NT2/D1 (cell line): ENCODE measurements around the gene RASSF3.
"Not testable (repeated sequence)": the region's sequence is repeated elsewhere in the genome, so short reads cannot be mapped to it uniquely, and the experiment has no call there.

Experiments used
- DNase-seq: peaks from one replicate; pipeline ENCODE4 v3.0.0-alpha.2; 2011; ENCODE audit warnings: low read depth, low spot score
- H3K27me3 ChIP-seq: 2 replicates; pipeline ENCODE4 v1.6.0; 2011; ENCODE audit warnings: mild to moderate bottlenecking; ENCODE audit not compliant: insufficient read length, insufficient read depth
- H3K36me3 ChIP-seq: 2 replicates; pipeline ENCODE4 v1.6.1; 2011; ENCODE audit warnings: mild to moderate bottlenecking, low read length, mixed read lengths; ENCODE audit not compliant: insufficient read depth, insufficient read length
- H3K4me1 ChIP-seq: 2 replicates; pipeline ENCODE4 v1.5.1; 2011; ENCODE audit not compliant: insufficient read depth, insufficient read length
- H3K4me3 ChIP-seq: 2 replicates; pipeline ENCODE4 v1.5.1; 2011; ENCODE audit warnings: low read depth; ENCODE audit not compliant: insufficient read length
- H3K9ac ChIP-seq: 2 replicates; pipeline ENCODE4 v1.6.0; 2011; ENCODE audit warnings: low read depth; ENCODE audit not compliant: insufficient read length
- H3K9me3 ChIP-seq: 2 replicates; pipeline ENCODE4 v1.5.1; 2011; ENCODE audit warnings: mild to moderate bottlenecking, low read length; ENCODE audit not compliant: insufficient read depth
- SUZ12 ChIP-seq: IDR thresholded peaks from 2 replicates; pipeline ENCODE4 v1.6.1; 2011; ENCODE audit not compliant: insufficient read length, insufficient read depth; ENCODE audit errors: extremely low read depth
- YY1 ChIP-seq: IDR thresholded peaks from 2 replicates; pipeline ENCODE4 v1.6.1; 2011; ENCODE audit not compliant: insufficient read length, insufficient read depth
- ZNF274 ChIP-seq: IDR thresholded peaks from 2 replicates; pipeline ENCODE4 v1.6.1; 2011; ENCODE audit warnings: mild to moderate bottlenecking, low read depth, low read length

Gene RASSF3

DNA sequence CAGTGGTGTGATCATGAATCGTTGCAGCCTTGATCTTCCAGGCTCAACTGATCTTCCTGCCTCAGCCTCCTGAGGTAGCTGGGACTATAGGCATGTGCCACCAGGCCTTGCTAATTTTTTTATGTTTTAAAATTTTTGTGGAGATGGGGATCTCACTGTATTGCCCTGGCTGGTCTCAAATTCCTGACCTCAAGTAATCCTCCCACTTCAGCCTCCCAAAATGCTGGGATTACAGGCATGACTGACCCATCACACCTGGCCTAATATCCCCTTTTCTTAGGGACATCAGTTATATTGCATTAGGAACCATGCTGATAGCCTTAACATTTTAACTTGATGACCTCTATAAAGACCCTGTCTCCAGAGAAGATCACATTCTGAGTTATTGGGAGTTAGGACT lies 42.8 kb downstream of the RASSF3 start:
- no peak for TF ChIP-seq ZNF274
- TF ChIP-seq YY1, result no peak
- TF ChIP-seq SUZ12, result no peak
- DNase-seq, result no peak
- Histone ChIP-seq H3K4me3 (no peak overlapping the region), H3K27me3 (no peaks in the 10 kb centered on the region), H3K9ac (no peak overlapping the region), H3K9me3 (no peaks in the 10 kb centered on the region), H3K4me1 (peaks cover 4% of the 10 kb centered on the region), H3K36me3 (no peaks in the 10 kb centered on the region)

- H3K4me1 ChIP-seq, H3K36me3 ChIP-seq, H3K4me3 ChIP-seq, H3K27me3 ChIP-seq, H3K9me3 ChIP-seq, H3K9ac ChIP-seq, DNase-seq: not testable (repeated sequence)
These were observed 43.6 kb downstream of the RASSF3 start for GRCh38 chr12:64653907-64654306.

GRCh38 chr12:64655141-64655540 lies 44.8 kb downstream of the RASSF3 start:
- no peak for DNase-seq
- Histone ChIP-seq H3K9me3 (no peaks in the 10 kb centered on the region), H3K27me3 (no peaks in the 10 kb centered on the region), H3K4me1 (peaks cover under 1% of the 10 kb centered on the region), H3K9ac (no peak overlapping the region), H3K36me3 (no peaks in the 10 kb centered on the region), H3K4me3 (no peak overlapping the region)
- TF ChIP-seq ZNF274 (no peak), SUZ12 (no peak), YY1 (no peak)

DNA sequence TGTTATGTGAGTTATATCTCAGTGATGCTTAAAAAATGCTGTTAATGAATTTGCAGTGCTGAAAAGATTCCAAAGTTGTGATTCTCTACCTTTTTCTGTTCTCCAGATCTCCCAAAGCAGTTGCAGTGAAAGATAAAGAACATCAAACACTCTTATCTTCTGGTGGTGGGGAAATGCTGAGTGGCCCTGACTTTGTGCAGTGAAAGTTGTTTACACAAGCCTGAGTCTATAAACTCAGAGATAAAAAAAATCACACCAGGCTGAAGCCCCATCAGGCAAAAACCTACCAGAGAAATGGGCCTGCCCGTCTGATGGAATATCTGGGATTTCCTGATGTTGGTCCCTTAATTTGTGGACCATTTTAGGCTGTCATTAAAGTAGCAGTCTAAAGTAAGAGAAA lies 46.1 kb downstream of the RASSF3 start:
- no peaks in the 10 kb centered on the region for H3K27me3 ChIP-seq
- no peak overlapping the region for H3K4me3 ChIP-seq
- no peaks in the 10 kb centered on the region for H3K36me3 ChIP-seq
- H3K9me3 ChIP-seq, result no peaks in the 10 kb centered on the region
- no peak overlapping the region for H3K9ac ChIP-seq
- TF ChIP-seq YY1 (no peak), SUZ12 (no peak), ZNF274 (no peak)
- no peaks in the 10 kb centered on the region for H3K4me1 ChIP-seq
- DNase-seq, result no peak

DNA sequence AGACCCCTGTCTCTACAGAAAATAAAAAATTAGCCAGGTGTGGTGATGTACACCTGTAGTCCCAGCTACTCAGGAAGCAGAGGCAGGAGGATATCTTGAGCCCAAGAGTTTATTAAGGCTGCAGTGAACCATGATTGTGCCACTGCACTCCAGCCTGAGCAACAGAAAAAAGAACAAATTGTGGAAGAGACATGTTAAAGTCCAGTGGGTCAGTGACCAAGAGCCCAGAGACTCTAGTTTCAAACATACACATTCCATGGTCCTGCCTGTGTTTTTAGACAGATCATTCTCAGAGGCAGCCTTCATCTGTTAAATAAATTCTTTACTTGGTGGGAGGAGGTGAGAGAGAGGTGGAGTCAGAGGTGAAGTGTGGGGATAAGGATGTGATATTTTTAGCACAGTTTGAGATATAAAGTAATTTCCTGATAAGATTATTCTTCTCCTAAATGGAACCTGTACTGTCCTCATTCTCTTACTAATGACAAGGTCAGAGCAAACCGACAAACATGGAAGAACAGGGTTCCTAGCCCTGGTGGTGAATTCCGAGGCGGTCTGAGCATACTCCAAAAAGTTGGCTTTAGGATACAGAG lies 48.7 kb downstream of the RASSF3 start:
- Histone ChIP-seq H3K4me3 (no peak overlapping the region), H3K9me3 (no peaks in the 10 kb centered on the region), H3K9ac (no peak overlapping the region), H3K36me3 (no peaks in the 10 kb centered on the region), H3K4me1 (no peaks in the 10 kb centered on the region), H3K27me3 (no peaks in the 10 kb centered on the region)
- DNase-seq, result no peak
- TF ChIP-seq YY1 (no peak), ZNF274 (no peak), SUZ12 (no peak)

- no peaks in the 10 kb centered on the region for H3K9me3 ChIP-seq
- DNase-seq, result no peak
- no peaks in the 10 kb centered on the region for H3K27me3 ChIP-seq
- TF ChIP-seq YY1, result no peak
- TF ChIP-seq ZNF274, result no peak
- no peak for TF ChIP-seq SUZ12
- H3K4me3 ChIP-seq, result no peak overlapping the region
- H3K36me3 ChIP-seq, result no peaks in the 10 kb centered on the region
- H3K4me1 ChIP-seq, result no peaks in the 10 kb centered on the region
- no peak overlapping the region for H3K9ac ChIP-seq
These were observed 50.1 kb downstream of the RASSF3 start for GRCh38 chr12:64660237-64661018.

GRCh38 chr12:64663015-64663414 lies 52.7 kb downstream of the RASSF3 start:
- Histone ChIP-seq H3K4me3 (no peak overlapping the region), H3K27me3 (no peaks in the 10 kb centered on the region), H3K9me3 (no peaks in the 10 kb centered on the region), H3K36me3 (no peaks in the 10 kb centered on the region), H3K9ac (no peak overlapping the region), H3K4me1 (peaks cover 9% of the 10 kb centered on the region)
- no peak for DNase-seq
- TF ChIP-seq ZNF274, result no peak
- TF ChIP-seq YY1, result no peak
- no peak for TF ChIP-seq SUZ12

GRCh38 chr12:64665514-64665913 lies 55.2 kb downstream of the RASSF3 start:
- no peaks in the 10 kb centered on the region for H3K27me3 ChIP-seq
- DNase-seq, result no peak
- no peaks in the 10 kb centered on the region for H3K9me3 ChIP-seq
- no peak overlapping the region for H3K9ac ChIP-seq
- H3K36me3 ChIP-seq, result no peaks in the 10 kb centered on the region
- peaks cover 14% of the 10 kb centered on the region for H3K4me1 ChIP-seq
- H3K4me3 ChIP-seq, result no peak overlapping the region
- TF ChIP-seq ZNF274, result no peak
- no peak for TF ChIP-seq YY1
- TF ChIP-seq SUZ12, result no peak
